ENCODE results near the gene MINDY4. TPM values are rescaled to one million over a fixed set of nuclear protein-coding genes. Genes with fewer than 3 reads are reported as not detected.

Gene MINDY4
- total and polyA plus RNA-seq, 8 donors, result 8.0 to 56.0 (median 17.4) TPM

DNA sequence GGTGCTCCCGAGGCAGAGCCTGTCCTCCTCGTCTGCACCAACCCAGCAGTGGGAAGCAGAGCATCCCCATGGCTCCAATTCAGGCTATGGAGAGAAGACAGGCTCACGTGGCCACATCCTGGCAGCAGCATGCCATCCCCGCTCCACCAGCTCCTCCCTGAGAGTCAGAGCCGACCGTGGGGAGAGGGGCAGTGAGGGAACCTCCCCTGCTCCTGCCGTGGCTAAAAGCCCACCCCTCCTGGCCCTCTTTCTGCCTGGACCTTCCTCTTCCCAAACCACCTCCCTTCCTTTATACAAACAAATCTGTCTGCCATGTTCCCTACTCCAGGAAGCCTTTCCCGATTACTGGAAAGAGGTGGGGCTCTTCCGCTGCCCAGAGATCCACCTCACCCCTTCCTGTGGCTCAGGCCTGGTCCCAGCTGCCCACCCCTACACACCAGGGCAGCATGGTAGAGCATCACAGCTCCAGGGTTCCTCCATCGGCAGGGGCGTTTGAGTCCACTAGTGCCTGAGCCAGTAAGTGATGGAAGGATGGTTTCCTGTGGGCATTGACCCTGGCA is 129.7 kb downstream of the MINDY4 start:
- Histone ChIP-seq H3K27ac (peak overlapping the region; percentile 62 to 80), H3K4me1 (peaks cover 21 to 49% of the 10 kb centered on the region in 2 donors), H3K27me3 (no peaks in the 10 kb centered on the region), H3K9me3 (no peaks in the 10 kb centered on the region), H3K36me3 (no peaks in the 10 kb centered on the region), H3K4me3 (no peak overlapping the region)
- DNase-seq (peak in 1 of 4 donors; percentile 47), ATAC-seq (no peak)
- TF ChIP-seq CTCF (IDR thresholded peaks at IDR 0.05), result no peak
- intact Hi-C loops (cut with DNase I), result no loop called here

DNA sequence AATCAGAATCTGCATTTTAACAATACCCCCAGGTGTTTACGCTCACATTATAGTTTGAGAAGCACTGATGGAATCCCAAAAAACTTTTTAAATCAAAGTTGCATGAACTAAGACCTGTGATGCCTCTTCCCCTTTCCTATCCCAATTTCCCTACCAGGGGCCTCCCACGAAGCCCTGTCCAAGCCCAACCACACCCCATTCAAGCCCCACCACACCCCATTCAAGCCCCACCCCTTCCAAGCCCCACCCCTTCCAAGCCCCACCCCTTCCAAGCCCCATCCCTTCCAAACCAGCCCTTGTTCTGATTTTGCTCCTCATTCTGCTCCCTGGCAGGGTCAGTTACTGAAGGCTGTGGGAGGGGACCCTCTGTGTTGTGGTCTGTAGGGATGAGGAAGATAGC is 130.6 kb downstream of the MINDY4 start:
- Histone ChIP-seq H3K27me3 (no peaks in the 10 kb centered on the region), H3K27ac (peak overlapping the region in 1 of 2 donors; percentile 80), H3K36me3 (no peaks in the 10 kb centered on the region), H3K9me3 (no peaks in the 10 kb centered on the region), H3K4me1 (peaks cover 26 to 54% of the 10 kb centered on the region in 2 donors), H3K4me3 (no peak overlapping the region)
- DNase-seq (no peak), ATAC-seq (no peak)
- TF ChIP-seq CTCF (IDR thresholded peaks at IDR 0.05), result no peak
- intact Hi-C loops (cut with DNase I), result no loop called here

- Histone ChIP-seq H3K9me3 (no peaks in the 10 kb centered on the region), H3K36me3 (no peaks in the 10 kb centered on the region), H3K27me3 (no peaks in the 10 kb centered on the region), H3K4me1 (peaks cover 23 to 54% of the 10 kb centered on the region in 2 donors), H3K4me3 (no peak overlapping the region), H3K27ac (peak overlapping the region in 1 of 2 donors; percentile 50)
- DNase-seq, result peak in 1 of 4 donors; percentile 54
- ATAC-seq, result no peak
- intact Hi-C loops (cut with DNase I), result no loop called here
- no peak for TF ChIP-seq CTCF (IDR thresholded peaks at IDR 0.05)
Observed at GRCh38 chr7:30902466-30902865, 131.2 kb downstream of the MINDY4 start.

DNA sequence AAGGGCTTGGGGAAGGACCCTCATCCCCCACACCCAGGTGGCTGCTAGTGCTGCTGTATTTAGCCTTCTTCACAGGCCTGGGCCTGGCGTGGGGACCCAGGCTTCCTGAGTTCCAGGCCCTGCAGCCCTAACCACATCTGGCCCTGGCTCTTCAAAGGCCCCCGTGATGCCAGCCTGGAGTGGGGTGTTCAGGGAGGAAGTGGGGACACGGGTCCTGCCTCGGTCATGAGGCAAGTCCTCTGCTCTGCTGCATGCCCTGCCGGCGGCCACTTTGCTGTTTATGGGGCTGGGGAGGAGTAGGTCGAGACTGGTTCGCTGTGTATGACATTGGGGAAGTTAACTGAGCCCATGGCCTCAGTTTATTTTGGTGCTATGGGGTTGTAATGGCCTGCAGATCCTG is 131.9 kb downstream of the MINDY4 start:
- Histone ChIP-seq H3K4me3 (no peak overlapping the region), H3K9me3 (no peaks in the 10 kb centered on the region), H3K36me3 (no peaks in the 10 kb centered on the region), H3K4me1 (peaks cover 23 to 54% of the 10 kb centered on the region in 2 donors), H3K27me3 (no peaks in the 10 kb centered on the region), H3K27ac (peak overlapping the region in 1 of 2 donors; percentile 50)
- no peak for TF ChIP-seq CTCF (IDR thresholded peaks at IDR 0.05)
- ATAC-seq, result no peak
- intact Hi-C loops (cut with DNase I), result no loop called here
- DNase-seq, result peak in 1 of 4 donors; percentile 68

DNA sequence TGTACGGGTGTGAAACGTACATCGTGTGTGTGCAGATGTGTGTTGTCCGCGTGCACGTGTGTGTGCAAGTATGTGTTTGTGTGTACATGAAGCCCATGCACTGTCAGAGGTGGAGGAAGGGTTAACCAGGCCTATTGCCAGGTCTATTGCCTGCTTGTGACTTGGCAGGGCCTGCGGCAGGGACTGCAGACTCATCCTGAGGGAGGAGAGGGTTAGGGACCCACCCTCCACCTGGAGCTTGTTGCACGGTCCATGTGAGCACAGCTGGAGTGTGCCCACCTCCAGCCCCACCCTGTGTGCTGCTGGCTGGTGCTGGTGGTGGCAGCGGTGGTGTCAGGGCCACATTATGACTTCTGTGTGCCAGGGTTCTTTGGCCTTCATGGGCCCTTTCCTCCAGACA is 133.3 kb downstream of the MINDY4 start:
- H3K4me3 ChIP-seq, result no peak overlapping the region
- intact Hi-C loops (cut with DNase I), result no loop called here
- no peak for TF ChIP-seq CTCF (IDR thresholded peaks at IDR 0.05)
- ATAC-seq, result no peak
- no peaks in the 10 kb centered on the region for H3K36me3 ChIP-seq
- H3K27me3 ChIP-seq, result no peaks in the 10 kb centered on the region
- DNase-seq, result peak in 1 of 4 donors; percentile 60
- H3K27ac ChIP-seq, result peak overlapping the region in 1 of 2 donors; percentile 58
- peaks cover 23 to 56% of the 10 kb centered on the region in 2 donors for H3K4me1 ChIP-seq
- H3K9me3 ChIP-seq, result no peaks in the 10 kb centered on the region
